ENCODE data around the gene CHRM1.

CHRM1 gene

DNA sequence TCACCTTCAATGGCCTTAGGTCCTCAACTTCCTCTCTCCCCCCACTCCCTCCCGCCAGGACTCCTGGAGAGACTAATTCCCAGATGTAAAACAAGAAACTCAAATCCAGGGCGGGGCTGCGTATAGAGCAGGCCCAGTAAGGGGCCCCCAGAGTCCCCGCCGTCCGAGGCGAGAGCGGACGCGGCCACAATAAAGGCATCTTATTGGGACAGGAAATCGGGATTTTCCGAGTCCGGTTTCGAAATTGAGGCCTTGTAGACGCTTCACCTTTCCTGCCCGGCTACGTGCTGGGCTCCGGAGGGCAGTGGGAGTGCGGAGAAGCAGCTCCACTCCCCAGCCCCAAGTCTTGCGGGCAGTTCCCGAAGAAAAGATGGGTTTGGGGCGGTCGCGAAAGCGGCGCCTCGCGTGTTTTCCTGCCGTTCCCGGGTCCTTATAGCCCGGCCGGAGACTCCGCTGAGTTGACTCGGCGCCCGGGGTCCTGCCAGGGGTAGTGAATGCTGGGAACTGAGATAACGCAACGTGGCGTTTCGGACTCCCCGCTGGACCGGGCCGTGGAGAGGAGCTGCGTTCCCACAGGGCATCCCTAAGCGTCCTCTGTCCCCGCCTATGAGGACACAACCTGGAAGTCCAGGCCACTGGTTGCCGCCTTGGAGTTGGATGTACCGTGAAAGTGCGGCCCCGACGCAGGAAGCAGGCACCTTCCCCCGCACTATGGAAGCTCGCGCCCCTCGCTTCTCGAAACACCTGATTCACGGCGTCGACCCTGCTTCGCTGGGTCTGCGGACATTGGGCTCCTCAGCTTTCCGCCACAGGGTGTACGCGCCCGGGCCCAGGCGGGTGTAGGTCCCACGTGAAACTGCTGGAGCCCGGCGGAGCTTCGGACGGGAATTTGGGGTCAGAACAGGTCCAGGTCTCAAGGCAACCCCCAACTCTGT lies 4.8 kb upstream of the CHRM1 start:
- DNase-seq (ENCODE audit: low spot score): no peak

DNA sequence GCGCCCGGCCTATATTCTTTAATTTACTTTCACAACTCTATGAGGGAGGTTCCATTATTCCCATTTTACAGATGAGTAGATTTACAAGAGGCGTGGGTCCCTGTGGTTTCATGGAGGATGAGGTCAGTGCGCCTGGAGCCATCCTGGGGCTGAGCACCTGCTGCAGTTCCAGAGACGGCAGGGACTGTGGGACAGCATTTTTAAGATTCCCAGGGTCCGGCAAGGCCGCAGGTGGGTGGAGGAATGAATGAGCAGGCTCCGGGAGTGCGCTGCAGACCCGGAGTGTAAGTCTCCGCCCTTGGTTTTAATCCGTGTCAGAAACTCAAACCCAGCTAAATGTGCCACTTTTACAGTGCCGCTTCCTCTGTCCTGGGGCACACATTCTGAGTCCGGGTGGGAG lies 4.1 kb upstream of the CHRM1 start:
- DNase-seq (ENCODE audit: low spot score): no peak

DNA sequence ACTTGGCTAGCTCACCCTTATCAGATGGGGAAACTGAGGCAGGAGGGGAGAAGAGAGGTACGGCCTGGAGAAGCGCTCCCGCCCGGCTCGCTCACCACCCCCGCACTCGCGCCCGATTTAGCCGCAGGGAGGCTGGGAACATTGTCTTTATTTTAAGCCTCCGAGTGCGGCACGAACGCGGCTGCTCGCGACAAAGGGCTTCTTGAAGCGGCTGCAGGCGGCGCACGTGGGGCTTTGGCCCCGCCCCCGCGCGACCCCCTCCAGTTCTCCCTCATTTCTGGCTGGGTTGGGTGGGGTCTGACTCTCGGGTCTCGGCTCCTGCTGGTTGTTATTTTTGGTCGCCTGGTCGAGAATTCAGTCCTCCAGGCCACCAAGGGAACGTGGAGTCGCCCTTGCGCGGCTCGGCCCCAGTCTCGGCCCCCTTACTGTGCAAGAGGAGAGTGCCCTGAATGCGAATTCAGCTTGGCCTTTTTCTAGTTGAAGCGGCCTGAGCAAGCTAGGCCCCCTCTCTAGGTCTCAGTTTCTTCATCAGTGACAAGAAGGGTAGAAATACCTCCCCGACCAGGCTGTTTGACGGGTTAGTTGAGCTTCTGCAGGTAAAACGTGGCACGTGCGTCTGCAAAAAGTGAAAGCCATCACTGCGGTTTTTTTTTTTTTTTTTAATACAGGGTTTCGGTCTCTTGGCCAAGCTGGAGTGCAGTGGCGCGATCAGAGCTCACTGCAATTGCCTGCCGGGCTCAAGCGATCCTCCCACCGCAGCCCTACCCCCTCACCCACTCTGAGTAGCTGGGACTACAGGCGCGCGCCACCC lies 2.6 kb upstream of the CHRM1 start:
- no peak for DNase-seq (ENCODE audit: low spot score)

DNA sequence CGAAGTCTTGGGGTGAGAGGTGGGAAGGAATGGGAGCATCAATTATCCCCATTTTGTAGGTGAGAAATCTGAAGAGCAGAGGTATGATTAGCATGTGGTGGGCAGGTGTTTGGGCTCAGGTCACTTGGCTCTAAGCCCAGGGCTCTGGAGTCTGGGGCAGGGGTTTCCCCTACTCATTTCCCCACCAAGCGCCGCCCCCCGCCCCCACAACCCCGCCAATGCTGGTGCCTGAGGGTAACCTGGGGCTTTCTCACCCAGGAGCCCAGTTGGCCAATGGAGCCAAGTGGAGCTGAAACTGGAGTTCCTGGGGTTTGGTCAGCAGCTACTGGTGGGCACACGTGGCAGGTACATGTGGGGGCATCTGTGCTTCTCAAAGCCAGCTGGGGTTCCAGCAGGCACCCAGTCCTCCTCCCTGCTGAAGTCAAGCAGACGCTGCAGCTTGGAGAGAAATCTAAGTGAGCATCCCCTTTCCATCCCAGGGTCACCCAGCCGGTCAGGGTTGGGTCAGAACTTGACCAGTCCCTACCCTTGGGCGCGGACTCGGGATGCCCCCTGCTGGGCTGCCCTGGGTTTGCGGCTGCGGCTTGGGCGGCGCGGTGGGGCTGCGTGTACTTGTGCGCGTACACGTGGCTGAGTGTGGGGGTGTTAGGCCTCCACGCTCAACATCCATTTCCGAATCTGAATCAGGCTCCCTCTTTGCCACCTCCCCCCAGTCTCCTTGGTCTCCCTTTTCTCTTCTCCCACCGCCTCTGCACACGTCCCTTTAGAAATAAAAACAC lies 1.7 kb upstream of the CHRM1 start:
- DNase-seq (ENCODE audit: low spot score): no peak

DNA sequence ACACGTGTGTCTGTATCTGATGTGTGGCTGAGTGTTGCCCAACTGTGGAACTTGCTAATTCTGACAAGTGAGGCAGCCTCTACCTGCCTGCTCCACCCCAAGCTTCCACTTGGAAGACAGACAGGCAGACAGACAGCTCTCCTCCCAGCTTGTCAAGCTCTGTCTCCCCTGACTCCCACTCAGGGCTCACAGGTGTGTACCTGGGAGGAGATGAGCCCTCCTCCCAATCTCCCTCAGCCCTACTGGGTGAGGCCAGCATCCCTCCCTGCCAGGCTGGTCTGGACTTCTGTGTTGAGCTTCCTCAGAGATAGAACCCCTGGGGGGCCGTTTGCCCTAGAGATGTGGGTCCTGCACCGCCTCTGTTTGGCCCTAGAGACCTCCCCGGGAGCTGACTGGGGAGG lies 1.0 kb upstream of the CHRM1 start:
- no peak for DNase-seq (ENCODE audit: low spot score)

DNA sequence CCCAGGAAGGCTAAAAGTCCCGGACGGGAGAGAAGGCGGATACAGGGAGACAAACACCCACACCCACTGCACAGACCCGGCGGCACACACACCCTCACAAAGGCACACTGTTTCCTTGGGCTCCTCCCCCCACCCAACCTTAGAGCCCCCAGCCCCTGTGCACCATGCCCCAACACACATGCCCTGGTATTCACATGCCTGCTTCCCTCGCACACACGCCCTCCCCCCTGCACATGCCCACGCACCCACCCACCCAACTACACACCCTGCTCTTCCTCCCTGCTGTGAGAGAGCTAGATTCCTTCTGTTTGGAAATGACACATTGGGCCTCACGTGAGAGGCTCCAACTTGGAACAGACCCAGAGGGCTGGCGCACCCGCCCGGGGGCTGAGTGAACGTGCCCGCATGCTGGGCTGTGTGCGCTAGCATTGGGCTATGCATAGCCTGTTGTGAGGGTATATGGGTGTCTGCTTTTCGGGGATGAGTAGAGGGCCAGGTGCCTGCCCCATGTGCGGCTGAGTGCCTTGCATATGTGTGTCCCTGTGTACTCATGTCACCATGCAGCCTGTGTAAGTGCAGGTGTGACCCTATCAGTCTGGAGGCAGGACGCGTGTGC lies 518 bp upstream of the CHRM1 start:
- no peak for DNase-seq (ENCODE audit: low spot score)

DNA sequence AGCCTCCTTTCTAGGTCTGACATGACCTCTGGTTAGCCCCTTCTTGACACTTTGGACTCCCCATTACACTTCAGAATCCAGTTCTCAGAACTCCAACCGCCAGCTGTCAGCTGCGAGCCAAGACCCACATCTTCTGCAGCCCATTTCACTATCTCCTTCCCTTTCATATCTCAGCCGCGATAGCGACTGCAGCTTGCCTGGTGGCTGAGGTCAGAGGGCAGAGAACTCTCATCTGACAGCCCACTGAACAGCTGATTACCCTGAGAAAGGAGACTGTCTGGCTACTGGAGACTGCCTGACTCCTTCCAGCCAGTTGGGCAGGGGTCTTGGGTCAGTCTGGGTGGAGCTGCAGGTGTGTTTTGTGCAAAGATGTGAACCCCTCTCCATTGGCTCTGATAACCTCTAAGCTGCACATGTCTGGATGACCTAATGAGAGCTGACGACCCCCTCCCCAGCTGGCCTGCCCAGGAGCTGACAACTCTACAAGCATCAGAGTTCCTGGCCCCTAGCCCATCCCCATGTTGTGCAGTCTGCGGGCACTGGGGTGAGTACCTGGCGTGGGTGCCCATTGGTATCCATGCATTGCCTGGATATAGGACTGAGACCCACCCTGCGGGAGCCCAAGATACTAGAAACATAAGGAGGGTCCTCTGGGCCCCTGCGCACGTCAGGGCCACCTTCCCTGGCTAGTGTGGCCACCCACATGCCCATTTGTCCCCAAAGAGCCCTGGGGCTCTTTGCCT lies 1.1 kb downstream of the CHRM1 start:
- DNase-seq (ENCODE audit: low spot score): no peak

DNA sequence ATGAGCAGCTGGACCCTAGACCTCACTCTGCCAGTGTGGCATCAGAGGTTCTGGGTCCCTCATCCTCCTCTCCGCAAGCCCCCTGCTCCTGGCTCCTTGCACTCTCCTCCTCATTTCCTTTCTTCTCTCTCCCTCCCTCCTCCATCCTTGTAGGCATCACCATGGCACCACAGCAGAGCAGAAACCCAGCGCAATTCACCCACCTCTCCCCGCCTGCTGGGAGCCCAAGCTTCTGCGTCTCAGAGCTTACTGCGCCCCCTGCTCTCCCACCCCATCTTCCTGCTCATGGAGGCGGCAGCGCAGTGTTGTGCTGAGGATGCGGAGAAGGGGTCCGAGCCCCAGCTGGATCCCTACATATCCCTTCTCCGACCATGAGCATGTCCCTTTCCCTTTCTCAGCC lies 1.7 kb downstream of the CHRM1 start:
- no peak for DNase-seq (ENCODE audit: low spot score)

DNA sequence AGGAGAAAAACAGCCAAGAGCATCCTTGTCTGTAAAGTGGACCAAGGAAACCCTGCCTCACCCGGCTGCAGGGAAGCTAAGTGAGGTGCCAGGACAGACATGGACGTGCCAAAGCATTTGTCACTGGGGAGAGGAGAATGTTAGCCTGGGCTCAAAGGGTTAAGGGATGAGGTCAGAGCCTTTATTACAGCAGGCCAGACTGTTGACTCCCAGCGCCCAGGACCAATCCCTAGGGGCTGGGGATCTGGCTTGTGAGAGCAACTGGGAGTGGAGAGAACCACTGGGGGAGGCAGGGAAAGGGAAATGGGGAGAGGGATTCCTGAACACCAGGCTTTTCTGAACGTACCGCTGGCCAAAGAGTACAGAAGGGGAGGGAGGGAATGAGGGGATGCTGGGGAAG lies 2.6 kb downstream of the CHRM1 start:
- no peak for DNase-seq (ENCODE audit: low spot score)

DNA sequence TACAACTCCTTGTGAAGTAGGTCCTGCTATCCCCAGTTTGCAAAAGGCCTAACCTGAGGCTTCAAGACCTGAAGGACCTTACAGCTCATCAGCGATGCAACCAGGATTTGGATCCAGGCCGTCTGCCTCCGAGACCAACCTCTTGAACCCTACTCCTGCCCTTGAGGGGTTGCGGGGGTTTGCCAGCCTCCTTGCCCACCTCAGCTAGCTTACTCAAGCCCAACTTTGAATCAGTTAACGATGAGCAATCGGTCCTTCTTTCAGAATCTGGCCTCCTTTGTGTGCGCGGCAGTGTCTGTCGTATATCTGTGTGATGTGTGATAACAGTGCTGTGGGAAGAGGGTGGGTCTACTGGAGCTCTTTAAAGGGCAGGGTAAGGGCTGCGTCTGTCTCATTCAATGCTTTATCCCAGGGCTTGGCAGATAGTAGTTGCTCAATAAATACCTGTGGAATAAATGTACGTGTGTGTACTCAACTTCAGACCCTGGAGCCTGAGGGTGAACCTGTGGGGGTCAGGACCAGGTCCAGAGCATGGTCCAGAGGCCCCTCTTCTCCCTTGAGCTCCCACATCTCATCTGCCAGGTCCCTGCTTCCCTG lies 3.2 kb downstream of the CHRM1 start:
- no peak for DNase-seq (ENCODE audit: low spot score)

DNA sequence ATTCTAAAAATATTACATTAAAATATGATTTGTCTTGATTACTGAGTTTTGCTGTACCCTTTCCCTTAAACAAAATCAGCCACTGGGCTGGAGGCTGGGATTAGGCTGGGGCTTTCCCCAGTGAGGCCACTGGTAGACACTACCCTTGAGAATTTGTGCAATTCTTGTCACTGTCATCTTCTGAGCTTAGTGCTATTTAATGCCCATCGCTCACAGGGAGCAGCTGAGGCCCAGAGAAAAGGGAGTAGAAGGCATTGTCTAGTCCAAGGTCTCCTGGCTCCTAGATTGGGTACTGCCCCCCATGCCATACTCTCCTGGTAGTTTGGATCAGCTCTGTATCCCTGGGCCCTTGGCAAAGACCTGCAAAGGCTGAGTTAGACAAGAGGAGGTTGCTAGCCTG lies 6.7 kb downstream of the CHRM1 start:
- DNase-seq (ENCODE audit: low spot score): no peak

DNA sequence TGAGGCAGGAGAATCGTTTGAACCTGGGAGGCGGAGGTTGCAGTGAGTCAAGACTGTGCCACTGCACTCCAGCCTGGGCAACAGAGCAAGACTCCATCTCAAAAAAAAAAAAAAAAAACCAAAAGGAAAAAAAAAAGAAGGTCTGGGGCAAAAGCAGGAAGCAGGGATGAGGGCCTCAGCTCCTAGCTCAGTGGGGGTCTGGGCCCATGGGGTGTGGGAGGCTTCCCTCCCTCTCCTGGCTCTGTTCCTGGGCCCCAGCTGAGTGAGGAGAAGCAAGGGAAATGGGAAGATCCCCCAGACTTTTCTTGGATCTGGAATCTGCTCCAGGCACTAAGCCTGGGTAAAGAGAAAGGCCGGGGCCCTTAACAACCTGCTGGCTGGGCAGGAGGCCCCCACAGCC lies 8.9 kb downstream of the CHRM1 start:
- DNase-seq (ENCODE audit: low spot score): no peak

DNA sequence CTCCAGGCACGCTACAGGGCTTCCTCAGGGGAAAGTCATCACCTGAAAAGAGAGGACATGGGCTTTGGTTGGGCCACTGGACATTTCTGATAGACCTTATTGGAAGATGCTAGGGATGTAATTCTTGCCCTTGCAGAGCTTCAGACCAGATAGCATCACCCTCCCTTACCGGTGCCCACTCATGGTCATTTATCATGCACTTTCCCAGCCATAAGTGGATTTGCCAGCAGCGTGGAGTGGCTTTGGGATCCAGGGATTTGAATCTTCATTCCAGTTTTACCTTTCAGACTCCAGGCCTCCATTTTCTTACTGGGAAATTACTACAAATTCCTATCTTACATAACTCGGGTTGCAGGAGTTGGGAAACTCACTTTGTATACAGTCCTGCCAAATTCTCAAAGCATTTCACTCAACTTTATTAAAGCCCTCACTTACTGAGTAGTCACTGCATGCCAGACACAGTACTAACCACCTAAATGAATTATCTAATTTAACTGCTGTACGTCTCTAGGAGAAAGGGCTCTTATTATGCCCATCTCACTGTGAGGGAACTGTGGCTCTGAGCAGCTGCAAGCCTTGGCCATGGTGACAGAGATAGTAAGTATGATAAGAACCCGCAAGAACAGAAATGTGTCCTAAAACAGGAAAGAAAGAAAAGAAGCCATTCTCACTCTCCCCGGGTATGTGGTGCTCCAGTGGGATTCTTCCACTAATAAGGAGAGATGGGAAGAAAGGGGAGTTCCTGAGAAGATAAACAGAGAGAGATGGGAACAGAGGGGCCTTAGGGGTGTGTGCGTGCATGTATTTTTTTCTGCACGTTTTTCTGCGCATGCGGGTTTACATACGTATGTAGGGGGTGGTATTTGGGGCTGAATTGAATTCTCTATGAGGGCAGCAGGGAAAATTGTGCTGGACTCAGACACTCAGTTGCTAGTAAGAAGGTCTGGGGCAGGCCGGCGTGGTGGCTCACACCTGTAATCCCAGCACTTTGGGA lies 9.7 kb downstream of the CHRM1 start:
- DNase-seq (ENCODE audit: low spot score): no peak

DNA sequence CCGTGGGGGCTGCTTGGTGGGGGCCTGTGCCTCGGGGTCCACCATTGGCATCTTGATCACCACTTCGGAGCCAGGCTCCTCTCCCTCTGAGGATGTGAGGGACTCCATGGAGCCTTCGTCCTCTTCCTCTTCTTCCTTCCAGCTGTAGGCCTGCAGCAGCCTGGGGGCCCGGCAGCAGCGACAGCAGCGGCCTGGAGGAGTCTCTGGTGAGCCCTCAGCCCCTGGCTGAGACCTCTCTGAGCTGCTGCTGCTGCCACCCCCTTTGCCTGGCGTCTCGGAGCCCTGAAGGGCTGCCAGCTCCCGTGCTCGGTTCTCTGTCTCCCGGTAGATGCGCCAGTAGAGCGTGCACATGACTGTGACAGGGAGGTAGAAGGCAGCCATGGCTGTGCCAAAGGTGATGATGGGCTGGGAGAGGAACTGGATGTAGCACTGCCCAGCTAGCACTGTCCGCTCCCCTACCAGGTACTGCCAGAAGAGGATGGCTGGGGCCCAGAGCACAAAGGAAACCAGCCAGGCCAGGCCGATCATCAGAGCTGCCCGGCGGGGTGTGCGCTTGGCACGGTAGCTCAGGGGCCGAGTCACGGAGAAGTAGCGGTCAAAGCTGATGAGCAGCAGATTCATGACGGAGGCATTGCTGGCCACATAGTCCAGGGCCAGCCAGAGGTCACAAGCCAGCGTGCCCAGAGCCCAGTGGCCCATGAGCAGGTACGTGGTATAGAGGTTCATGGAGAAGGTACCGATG lies 10.9 kb downstream of the CHRM1 start:
- DNase-seq (ENCODE audit: low spot score): no peak

DNA sequence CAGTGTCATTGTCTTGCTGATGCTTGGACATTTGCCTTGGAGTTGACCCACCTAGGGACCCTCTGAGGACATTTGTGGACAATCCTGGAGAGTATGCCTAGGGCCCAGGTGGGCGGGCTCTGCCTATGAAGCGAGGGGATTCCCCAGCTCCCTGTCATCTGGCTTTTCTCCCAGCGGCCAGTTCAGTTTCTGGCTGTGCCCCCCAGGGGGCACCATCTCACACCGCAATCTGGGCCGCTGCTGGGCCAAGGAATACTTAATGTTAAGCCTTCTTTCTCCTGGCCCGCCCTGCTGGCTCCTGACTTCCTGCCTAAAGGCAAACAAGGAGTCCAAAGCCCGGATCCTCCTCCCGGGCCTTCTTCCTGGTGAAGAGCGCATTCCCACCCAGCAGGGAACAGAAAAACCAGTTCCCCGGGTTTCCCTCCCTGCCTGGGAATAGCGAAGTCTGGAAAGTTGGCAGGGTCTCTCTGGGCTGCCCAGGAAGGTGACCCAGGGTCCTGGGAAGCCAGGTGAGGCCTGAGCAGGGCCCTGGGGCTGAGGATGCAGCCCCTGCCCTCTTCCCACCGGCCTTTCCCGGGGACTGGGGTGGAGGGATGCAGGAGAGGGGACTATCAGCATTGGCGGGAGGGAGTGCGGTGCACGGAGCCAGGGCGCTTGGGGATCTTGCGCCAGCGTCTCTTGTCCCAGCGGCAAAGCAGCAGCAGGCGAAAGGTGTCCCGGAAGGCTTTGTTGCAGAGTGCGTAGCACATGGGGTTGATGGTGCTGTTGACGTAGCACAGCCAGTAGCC lies 11.9 kb downstream of the CHRM1 start:
- peak; percentile 59 for DNase-seq (ENCODE audit: low spot score)

DNA sequence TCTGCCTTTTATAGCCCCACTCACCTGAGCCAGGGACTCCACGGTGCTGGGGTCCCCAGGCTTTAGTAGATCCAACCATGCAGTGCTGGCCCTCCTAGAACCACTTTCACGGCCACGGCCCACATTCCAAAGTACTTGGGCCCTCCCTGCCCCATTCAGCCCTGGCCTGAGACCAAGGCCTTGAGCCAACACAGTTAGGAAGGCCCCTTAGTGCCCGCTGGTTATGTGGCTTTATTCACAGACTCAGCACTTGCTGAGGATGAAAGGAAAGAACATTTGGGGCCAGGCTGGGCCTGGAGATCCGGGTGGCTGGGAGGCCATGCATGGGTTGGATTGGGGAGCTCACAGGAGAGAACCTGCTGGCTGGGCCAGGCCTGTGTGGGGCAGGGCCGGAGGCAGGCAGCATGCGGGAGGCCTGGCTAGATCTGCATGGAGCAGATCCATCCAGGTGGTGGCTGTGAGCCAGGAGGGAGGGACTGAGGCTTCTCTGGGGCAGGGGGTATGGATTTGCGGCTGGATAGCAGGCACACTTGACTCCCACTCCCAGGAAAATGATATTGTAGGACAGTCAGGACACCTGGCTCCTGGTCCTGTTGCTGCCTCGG lies 12.6 kb downstream of the CHRM1 start:
- DNase-seq (ENCODE audit: low spot score): no peak

DNA sequence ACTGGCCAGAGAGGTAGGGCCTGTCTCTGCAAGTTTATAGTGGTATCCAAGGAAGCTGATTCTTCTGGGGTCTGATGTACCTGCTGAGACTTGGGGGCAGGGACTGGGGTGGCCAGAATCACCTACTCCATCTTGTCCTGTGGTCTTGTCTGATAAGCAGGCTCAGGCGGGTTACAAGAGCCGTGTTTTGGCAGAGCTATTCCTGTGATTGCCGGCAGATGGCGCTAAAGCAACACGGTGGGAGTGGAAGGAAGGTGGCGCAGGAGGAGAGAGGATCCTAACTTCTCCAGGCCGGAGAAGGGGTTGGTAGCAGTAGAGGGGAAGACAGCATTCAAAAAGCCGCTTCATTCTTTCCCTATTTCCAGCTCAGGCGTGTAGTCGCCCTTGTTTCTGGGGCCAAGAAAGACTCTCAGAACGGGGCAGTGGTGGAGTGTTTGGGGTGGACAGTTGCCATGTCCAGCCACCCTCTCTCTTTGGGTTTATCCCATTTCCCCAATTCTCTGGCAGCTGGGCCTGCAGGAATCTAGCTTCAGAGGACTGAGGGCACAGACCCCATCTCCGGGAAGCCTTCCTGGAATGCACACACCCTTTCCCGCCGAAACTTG lies 15.1 kb downstream of the CHRM1 start:
- DNase-seq (ENCODE audit: low spot score): peak; percentile 87

All from pons (tissue), 1 donor.